HG03520 (cell line): ENCODE data around the gene CLOCK.

Source experiments
- ATAC-seq: cut with Tn5 transposase; IDR thresholded peaks from one replicate; pipeline ENCODE4 v1.9.1; 2021; ENCODE audit warnings: mild to moderate bottlenecking, moderate library complexity; ENCODE audit not compliant: unreplicated experiment

CLOCK gene

GRCh38 chr4:55545151-55545550, 1.6 kb downstream of the CLOCK start:
- no peak for ATAC-seq

- no peak for ATAC-seq
Measured at GRCh38 chr4:55543858-55544257, 2.9 kb downstream of the CLOCK start.

DNA sequence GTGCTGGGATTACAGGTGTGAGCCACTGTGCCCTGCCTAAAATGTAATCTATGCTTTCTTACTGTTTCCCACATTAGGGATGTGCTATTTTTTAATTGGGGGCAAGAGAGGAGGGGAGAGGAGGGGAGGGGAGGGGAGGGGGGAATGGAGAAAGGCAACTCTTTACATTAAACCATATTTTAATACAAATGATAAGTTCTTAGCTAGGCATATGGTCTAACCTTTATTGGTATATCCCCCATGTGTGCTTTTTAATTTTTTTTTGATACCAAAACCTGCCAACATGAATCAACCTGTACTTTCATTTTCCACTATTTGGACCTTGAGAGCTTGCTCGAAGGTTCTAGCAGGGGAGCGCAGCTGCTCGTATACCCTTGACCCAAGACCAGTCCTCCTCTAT, 6.4 kb downstream of the CLOCK start:
- ATAC-seq = no peak

- no peak for ATAC-seq
Measured at GRCh38 chr4:55539658-55540057, 7.1 kb downstream of the CLOCK start.

DNA sequence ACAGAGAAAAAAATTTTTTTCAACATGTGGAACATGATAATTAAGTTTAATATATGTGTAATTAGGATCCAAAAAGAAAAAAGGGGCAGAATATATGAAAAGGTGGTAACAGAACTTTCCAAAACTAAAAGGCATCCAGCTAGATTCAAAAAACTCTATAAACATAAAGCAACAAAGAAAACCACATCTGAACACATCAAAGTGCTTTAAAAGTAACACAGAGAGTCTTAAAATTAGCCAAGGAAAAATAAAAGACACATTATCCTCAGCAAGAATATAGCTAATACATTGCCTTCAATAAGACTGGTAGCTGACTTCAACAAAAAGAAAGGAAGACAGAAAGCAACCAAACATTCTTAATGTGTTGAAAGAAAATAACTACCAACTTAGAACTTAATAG, 8.2 kb downstream of the CLOCK start:
- ATAC-seq = no peak

- no peak for ATAC-seq
Measured at GRCh38 chr4:55534306-55534705, 12.4 kb downstream of the CLOCK start.

DNA sequence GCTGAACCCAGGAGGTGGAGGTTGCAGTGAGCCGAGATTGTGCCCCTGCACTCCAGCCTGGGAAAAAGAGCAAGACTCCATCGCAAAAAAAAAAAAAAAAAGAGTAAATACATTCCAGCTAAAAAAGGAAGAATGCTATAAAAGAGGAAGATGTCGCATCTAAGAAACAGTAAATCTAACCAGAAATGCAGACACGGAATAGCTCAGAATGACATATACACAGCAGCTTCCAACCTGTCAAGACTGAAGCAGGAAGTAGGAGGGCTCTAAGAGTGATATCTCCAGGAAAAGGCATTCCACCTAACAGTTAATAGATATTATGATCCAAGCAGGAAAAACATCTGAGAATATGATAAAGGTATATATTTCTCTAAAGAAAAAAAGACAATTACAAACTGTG, 16.0 kb downstream of the CLOCK start:
- no peak for ATAC-seq

DNA sequence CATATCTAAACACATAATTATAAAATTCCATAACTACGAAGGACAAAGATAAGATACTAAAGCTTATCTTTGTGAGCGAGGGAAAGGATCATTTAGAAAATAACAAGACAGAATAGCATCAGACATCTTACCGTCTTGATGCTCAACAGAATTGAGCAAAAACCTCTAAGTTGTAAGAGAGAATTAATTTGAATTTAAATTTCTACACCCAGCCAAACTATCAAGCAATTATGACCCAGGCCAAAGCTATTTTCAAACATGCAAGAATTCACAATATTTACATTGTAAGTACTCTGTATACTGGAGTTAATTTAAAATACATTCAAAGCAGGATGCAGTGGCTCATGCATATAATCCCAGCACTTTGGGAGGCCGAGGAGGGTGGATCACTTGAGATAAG, 16.5 kb downstream of the CLOCK start:
- ATAC-seq = no peak

DNA sequence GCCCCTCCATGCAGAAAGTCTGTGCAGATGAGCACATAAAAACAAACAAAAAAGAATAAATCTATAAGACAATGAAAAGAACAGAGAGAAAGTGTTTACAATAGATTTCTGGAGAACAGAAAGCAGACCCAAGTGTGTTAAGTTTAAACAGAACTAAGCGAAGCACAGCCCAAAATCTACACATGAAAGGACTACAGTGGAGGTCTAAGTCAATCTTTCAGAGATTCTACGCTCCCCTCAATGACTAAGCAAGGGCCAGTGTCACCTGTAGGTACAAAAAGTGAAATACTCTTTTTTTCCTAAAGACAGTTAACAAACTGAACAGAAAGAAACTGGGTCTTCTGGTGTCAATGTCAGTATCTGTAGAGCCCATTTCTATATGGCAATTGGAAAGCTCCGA, 18.2 kb downstream of the CLOCK start:
- ATAC-seq = no peak

GRCh38 chr4:55524844-55525571, 21.7 kb downstream of the CLOCK start:
- no peak for ATAC-seq

GRCh38 chr4:55518442-55518841, 28.3 kb downstream of the CLOCK start:
- ATAC-seq = no peak

DNA sequence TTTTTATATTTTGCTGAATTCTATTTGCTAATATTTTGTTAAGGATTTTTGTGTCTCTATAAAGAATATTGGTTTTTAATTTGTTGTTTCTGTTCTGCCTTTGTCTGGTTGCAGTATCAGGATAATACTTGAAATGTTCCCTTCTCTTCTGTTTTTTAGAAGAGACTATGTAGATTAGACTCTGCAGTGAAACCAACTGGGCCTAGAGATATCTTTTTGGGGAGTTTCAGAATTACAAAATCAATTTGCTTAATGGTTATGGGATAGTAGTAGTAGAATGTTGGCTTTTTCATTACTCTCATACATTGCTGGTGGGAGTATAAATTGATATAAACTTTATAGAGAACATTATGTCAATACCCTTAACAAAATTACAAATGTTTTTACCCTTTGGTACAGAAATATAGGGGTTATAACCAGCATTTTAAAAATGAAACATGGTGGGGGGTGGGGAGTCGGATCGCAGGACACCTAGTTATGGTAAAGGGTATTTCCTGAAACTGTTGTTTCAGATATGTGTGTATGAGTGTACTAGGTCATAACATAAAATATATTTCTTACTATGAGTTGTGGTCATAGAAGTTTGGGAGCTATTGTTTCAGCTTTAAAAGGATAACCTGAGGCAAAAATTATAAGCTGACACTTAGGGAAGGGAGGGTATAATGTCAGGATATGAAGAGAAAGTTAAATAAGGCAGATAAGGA, 29.0 kb downstream of the CLOCK start:
- ATAC-seq = peak; percentile 74

- no peak for ATAC-seq
Measured at GRCh38 chr4:55512922-55513571, 33.7 kb downstream of the CLOCK start.

GRCh38 chr4:55512077-55512476, 34.6 kb downstream of the CLOCK start:
- ATAC-seq = no peak

DNA sequence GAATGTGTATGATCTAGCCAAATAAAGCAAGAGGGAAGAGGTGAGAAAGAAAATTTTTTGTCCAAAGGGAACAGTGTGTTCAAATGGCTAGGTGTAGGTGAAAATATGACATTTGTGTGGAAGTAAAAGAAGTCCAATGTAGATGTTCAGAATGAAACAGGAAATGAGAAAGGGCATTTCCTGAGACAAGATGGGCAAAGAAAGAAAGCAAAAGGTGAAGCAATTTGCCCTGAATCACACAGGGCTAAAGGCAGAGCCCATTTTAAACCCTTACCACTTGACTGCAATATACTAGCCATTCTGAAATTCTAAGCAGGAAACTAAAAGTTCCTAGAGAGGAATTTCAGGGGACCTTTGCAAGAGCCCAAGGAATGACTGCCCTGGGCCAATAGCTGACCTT, 36.0 kb downstream of the CLOCK start:
- no peak for ATAC-seq

- no peak for ATAC-seq
Measured at GRCh38 chr4:55509266-55509665, 37.4 kb downstream of the CLOCK start.

DNA sequence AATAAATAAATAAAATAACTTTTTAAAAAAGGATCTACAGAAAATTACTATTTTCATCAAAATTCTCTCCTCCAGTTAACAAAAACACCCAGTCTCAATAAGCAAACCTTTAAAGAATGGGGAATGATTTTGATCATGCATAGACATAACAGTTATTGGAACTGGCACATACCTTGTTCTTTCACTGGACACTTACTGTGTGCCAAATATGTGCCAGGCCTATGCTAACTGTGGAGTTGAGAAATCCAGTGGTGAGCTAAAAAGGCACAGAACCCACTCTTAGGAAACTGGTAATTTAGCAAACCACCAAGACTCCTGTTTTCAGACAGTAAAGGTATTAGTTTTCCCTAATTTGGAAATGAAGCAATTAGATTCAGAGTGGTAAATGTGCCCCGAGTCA, 39.1 kb downstream of the CLOCK start:
- no peak for ATAC-seq

GRCh38 chr4:55503169-55503568, 43.5 kb downstream of the CLOCK start:
- no peak for ATAC-seq

DNA sequence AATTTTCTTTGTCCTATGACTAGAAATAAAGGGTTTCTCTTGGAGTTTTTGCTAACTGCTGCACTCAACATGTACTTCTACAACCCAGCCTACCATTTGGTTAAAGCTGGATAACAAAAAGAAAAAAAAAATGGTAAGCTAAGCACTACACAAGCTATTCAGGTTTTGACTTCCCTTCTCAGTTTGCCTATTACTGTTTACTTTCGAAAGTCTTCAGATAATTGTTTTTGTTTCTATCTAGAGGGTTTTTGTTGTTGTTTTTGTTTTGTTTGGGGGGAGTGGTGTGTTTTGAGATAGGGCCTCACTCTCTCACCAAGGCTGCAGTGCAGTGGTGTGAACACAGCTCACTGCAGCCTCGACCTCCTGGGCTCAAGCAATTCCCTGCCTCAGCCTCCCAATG, 46.6 kb downstream of the CLOCK start:
- ATAC-seq = peak; percentile 83

GRCh38 chr4:55499495-55499894, 47.2 kb downstream of the CLOCK start:
- ATAC-seq = no peak

DNA sequence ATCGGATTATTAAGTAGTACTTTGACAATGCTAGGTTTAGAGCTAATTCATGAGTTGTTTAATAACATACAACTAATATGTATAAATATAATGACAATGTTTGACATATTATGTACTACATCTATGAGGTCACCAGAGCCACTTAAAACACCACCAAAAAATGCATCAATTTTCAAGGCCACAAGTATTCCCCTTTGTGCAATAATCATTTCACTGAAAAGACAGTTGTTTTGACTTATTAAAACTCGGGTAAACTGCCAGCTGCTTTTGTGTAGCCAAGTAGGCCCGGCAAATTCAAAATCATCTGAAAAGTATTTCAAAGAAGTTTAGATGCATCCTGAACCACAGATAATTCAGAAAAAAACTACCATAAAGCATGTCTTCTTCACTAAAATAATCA, 48.7 kb downstream of the CLOCK start:
- ATAC-seq = no peak

DNA sequence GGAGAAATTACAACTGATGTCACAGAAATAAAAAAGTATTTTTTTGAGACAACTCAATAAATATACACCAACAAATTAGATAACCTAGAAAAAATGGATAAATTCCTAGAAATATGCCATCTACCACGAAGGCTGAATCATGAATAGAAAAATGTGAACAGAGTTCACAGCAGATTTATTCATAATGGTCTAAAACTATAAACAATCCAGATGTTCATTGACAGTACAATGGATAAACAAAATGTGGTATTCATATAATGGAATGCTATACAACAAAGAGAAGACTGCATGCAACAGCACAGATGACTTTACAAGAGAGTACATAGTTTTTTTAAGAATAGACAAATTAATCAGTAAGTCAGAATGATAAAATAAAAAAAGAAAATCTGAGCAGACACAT, 55.2 kb downstream of the CLOCK start:
- ATAC-seq = no peak
